Hepatocyte (in vitro differentiated cells): ENCODE results near the gene DBT. TPM values are rescaled to one million over a fixed set of nuclear protein-coding genes. Genes with fewer than 3 reads are reported as not detected.

ENCODE experiments used
- DNase-seq: peaks from one replicate; pipeline ENCODE4 v3.0.0-alpha.2; 2016; ENCODE audit warnings: low spot score
- H2AFZ ChIP-seq: fragments of 200-600 bp; sonication (generic); 2 replicates; pipeline ENCODE4 v1.6.0; 2016; ENCODE audit warnings: antibody characterized with exemption, mild to moderate bottlenecking
- H3K27ac ChIP-seq: fragments of 200-600 bp; sonication (generic); 2 replicates; pipeline ENCODE4 v1.5.1; 2016; ENCODE audit warnings: mild to moderate bottlenecking
- H3K27me3 ChIP-seq: fragments of 200-600 bp; sonication (generic); 2 replicates; pipeline ENCODE4 v1.6.1; 2016
- H3K36me3 ChIP-seq: fragments of 200-600 bp; sonication (generic); replicated peaks from 2 replicates; pipeline ENCODE4 v1.5.1; 2016; ENCODE audit warnings: low read depth; ENCODE audit not compliant: insufficient read depth
- H3K4me1 ChIP-seq: fragments of 200-600 bp; sonication (generic); 2 replicates; pipeline ENCODE4 v1.5.1; 2016; ENCODE audit warnings: mild to moderate bottlenecking, moderate library complexity; ENCODE audit not compliant: insufficient read depth
- H3K4me2 ChIP-seq: fragments of 200-600 bp; sonication (generic); 2 replicates; pipeline ENCODE4 v1.6.0; 2016
- H3K4me3 ChIP-seq: fragments of 200-600 bp; sonication (generic); 2 replicates; pipeline ENCODE4 v1.5.1; 2016; ENCODE audit warnings: mild to moderate bottlenecking
- H3K79me2 ChIP-seq: fragments of 200-600 bp; sonication (generic); 2 replicates; pipeline ENCODE4 v1.6.0; 2017; ENCODE audit warnings: mild to moderate bottlenecking
- H3K9me2 ChIP-seq: fragments of 200-600 bp; sonication (generic); replicated peaks from 2 replicates; pipeline ENCODE4 v1.6.0; 2017; ENCODE audit warnings: mild to moderate bottlenecking; ENCODE audit not compliant: insufficient read depth
- H3K9me3 ChIP-seq: fragments of 200-600 bp; sonication (generic); 2 replicates; pipeline ENCODE4 v1.5.1; 2016; ENCODE audit warnings: low read depth, mild to moderate bottlenecking
- H4K20me1 ChIP-seq: fragments of 200-600 bp; sonication (generic); 2 replicates; pipeline ENCODE4 v1.6.0; 2016; ENCODE audit warnings: mild to moderate bottlenecking; ENCODE audit not compliant: insufficient read depth, poor library complexity, severe bottlenecking
- EZH2 ChIP-seq: fragments of 200-600 bp; sonication (generic); IDR thresholded peaks from 2 replicates; pipeline ENCODE4 v1.6.1; 2016; ENCODE audit warnings: antibody characterized with exemption, mild to moderate bottlenecking, borderline replicate concordance
- EZH2phosphoT487 ChIP-seq: fragments of 200-600 bp; sonication (generic); IDR thresholded peaks from one replicate; pipeline ENCODE4 v1.6.1; 2018; ENCODE audit warnings: antibody characterized with exemption, mild to moderate bottlenecking, low read depth, moderate library complexity; ENCODE audit not compliant: unreplicated experiment, severe bottlenecking
- WGBS: methylation state at CpG from one replicate; pipeline ENCODE4 v1.1.6; 2016; ENCODE audit warnings: low lambda C conversion rate; ENCODE audit errors: missing lambda C conversion rate; 5-methylcytosine and 5-hydroxymethylcytosine counted together
- polyA plus RNA-seq: library from polyadenylated mRNA; unstranded; fragments of >200 nt; fragmentation: Nextera tagmentation; extraction: Ambion mirVana; gene quantifications from 2 replicates; pipeline ENCODE4 v1.2.1, GENCODE V29; 2016
- total RNA-seq: library from RNA; depleted of rRNA; stranded (reverse); fragments of >200 nt; gene quantifications from 2 replicates; pipeline ENCODE4 v1.2.3, GENCODE V29; 2014
- TF ChIP-seq, protein P1 (sequence below): fragments of 200-600 bp; sonication (generic); IDR thresholded peaks from 2 replicates; pipeline ENCODE4 v1.5.1; 2016; ENCODE audit warnings: antibody characterized with exemption, mild to moderate bottlenecking; ENCODE audit not compliant: poor library complexity

Gene DBT
- total and polyA plus RNA-seq, 2 experiments from 2014 or later = 9.2 to 11.8 TPM

GRCh38 chr1:100177295-100178041 is 72.2 kb downstream of the DBT start:
- Histone ChIP-seq H3K4me1 (no peaks in the 10 kb centered on the region), H3K79me2 (no peaks in the 10 kb centered on the region), H3K27me3 (no peaks in the 10 kb centered on the region), H3K4me3 (no peak overlapping the region), H3K9me3 (no peaks in the 10 kb centered on the region), H3K27ac (no peak overlapping the region), H3K36me3 (no peaks in the 10 kb centered on the region), H3K9me2 (no peaks in the 10 kb centered on the region), H4K20me1 (no peaks in the 10 kb centered on the region), H3K4me2 (no peak overlapping the region), H2AFZ (no peak overlapping the region)
- TF ChIP-seq EZH2 = no peak
- TF ChIP-seq, protein P1, sequence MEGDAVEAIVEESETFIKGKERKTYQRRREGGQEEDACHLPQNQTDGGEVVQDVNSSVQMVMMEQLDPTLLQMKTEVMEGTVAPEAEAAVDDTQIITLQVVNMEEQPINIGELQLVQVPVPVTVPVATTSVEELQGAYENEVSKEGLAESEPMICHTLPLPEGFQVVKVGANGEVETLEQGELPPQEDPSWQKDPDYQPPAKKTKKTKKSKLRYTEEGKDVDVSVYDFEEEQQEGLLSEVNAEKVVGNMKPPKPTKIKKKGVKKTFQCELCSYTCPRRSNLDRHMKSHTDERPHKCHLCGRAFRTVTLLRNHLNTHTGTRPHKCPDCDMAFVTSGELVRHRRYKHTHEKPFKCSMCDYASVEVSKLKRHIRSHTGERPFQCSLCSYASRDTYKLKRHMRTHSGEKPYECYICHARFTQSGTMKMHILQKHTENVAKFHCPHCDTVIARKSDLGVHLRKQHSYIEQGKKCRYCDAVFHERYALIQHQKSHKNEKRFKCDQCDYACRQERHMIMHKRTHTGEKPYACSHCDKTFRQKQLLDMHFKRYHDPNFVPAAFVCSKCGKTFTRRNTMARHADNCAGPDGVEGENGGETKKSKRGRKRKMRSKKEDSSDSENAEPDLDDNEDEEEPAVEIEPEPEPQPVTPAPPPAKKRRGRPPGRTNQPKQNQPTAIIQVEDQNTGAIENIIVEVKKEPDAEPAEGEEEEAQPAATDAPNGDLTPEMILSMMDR = no peak
- TF ChIP-seq EZH2phosphoT487 = no peak
- WGBS = 93% methylated on average over 4 of the region's 4 CpGs
- DNase-seq = no peak

DNA sequence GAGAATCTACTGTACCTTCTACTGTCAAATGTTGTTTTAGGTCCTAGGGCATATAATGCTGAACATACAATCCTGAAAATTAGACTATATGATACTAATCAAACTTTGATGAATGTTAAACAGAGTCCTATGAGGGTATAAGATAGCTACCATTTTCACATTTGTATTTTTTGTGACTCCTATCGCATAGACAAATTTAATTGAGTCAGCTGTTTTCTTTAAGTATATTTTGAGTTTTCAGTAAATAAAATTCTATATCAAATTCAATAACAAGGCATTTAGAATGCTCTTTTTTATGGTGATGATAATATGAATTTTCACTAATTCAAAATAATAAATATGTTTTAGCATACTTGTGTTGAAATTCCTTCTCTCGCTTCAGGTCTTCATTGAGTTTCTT is 81.6 kb downstream of the DBT start:
- Histone ChIP-seq H3K4me3 (no peak overlapping the region), H3K27ac (no peak overlapping the region), H3K4me2 (no peak overlapping the region), H3K4me1 (no peaks in the 10 kb centered on the region), H3K9me2 (no peaks in the 10 kb centered on the region), H3K9me3 (no peaks in the 10 kb centered on the region), H3K27me3 (no peaks in the 10 kb centered on the region), H3K36me3 (no peaks in the 10 kb centered on the region), H4K20me1 (no peaks in the 10 kb centered on the region), H2AFZ (no peak overlapping the region), H3K79me2 (no peaks in the 10 kb centered on the region)
- 96% methylated on average over 2 of the region's 2 CpGs for WGBS
- TF ChIP-seq EZH2phosphoT487 (no peak), EZH2 (no peak)
- TF ChIP-seq, protein P1 = no peak
- no peak for DNase-seq

DNA sequence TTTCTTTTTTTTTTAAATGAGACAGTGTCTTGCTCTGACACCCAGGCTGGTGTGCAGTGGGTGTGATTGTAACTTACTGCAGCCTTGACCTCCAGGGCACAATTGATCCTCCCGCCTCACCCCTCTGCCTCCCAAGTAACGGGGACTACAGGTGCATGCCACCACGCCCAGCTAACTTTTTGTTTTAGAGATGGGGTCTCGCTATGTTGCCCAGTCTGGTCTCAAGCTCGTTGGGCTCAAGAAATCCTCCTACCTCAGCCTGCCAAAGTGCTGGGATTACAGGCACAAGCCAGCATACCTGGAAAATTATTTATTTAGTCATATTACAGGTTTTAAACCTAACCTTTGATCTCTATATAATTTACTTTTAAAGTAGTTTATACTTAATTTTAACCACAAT is 84.9 kb downstream of the DBT start:
- 94% methylated on average over 5 of the region's 5 CpGs for WGBS
- H3K4me2 ChIP-seq = no peak overlapping the region

More for the DNA sequence above, 84.9 kb downstream of the DBT start:
- Histone ChIP-seq H3K4me3 (no peak overlapping the region), H2AFZ (no peak overlapping the region), H3K9me2 (no peaks in the 10 kb centered on the region), H3K4me1 (no peaks in the 10 kb centered on the region), H3K27me3 (no peaks in the 10 kb centered on the region), H4K20me1 (no peaks in the 10 kb centered on the region), H3K36me3 (no peaks in the 10 kb centered on the region), H3K27ac (no peak overlapping the region), H3K79me2 (no peaks in the 10 kb centered on the region), H3K9me3 (no peaks in the 10 kb centered on the region)
- DNase-seq = no peak
- TF ChIP-seq EZH2 (no peak), EZH2phosphoT487 (no peak)
- TF ChIP-seq, protein P1 = no peak
